Loucy (cell line): Measurements from ENCODE around the gene ATG2A.
A peak's percentile ranks its signal among the peaks of the same experiment; 100 is the strongest.

Source experiments
- H2AFZ ChIP-seq: fragments of 200-600 bp; sonication (generic); 2 replicates; pipeline ENCODE4 v1.6.0; 2016; ENCODE audit warnings: antibody characterized with exemption, mild to moderate bottlenecking, low read length, moderate library complexity
- H3F3A ChIP-seq: fragments of 200-600 bp; 2 replicates; pipeline ENCODE4 v1.6.0; 2016; ENCODE audit warnings: antibody characterized with exemption, low read depth, mild to moderate bottlenecking
- H3K27me3 ChIP-seq: fragments of 200-600 bp; sonication (generic); 2 replicates; pipeline ENCODE4 v1.6.1; 2014; ENCODE audit warnings: low read length, mild to moderate bottlenecking; ENCODE audit not compliant: insufficient read depth, poor library complexity, severe bottlenecking
- H3K36me3 ChIP-seq: fragments of 200-600 bp; sonication (generic); 2 replicates; pipeline ENCODE4 v1.6.1; 2016; ENCODE audit warnings: low read length; ENCODE audit not compliant: insufficient read depth
- H3K4me1 ChIP-seq: fragments of 200-600 bp; sonication (generic); 2 replicates; pipeline ENCODE4 v1.5.1; 2014; ENCODE audit warnings: low read length, mild to moderate bottlenecking; ENCODE audit not compliant: insufficient read depth, poor library complexity, severe bottlenecking
- H3K4me2 ChIP-seq: fragments of 200-600 bp; sonication (generic); 2 replicates; pipeline ENCODE4 v1.6.0; 2014; ENCODE audit warnings: antibody characterized with exemption, low read length, low read depth, mild to moderate bottlenecking; ENCODE audit not compliant: poor library complexity, severe bottlenecking
- H3K4me3 ChIP-seq: fragments of 200-600 bp; sonication (generic); 2 replicates; pipeline ENCODE4 v1.5.1; 2014; ENCODE audit warnings: low read length, mild to moderate bottlenecking, mixed read lengths; ENCODE audit not compliant: poor library complexity, severe bottlenecking
- H3K79me2 ChIP-seq: fragments of 200-600 bp; sonication (generic); 2 replicates; pipeline ENCODE4 v1.6.1; 2014; ENCODE audit warnings: low read length; ENCODE audit not compliant: insufficient read depth
- H3K9ac ChIP-seq: fragments of 200-600 bp; sonication (generic); 2 replicates; pipeline ENCODE4 v1.6.0; 2014; ENCODE audit warnings: mild to moderate bottlenecking, low read depth, low read length, moderate library complexity; ENCODE audit not compliant: poor library complexity, severe bottlenecking
- H3K9me2 ChIP-seq: fragments of 200-600 bp; sonication (generic); replicated peaks from 2 replicates; pipeline ENCODE4 v1.6.1; 2016; ENCODE audit warnings: low read depth, low read length, mixed read lengths
- H3K9me3 ChIP-seq: fragments of 200-600 bp; sonication (generic); 2 replicates; pipeline ENCODE4 v1.6.1; 2014; ENCODE audit warnings: mild to moderate bottlenecking, antibody characterized with exemption, low read length, low read depth; ENCODE audit not compliant: insufficient read depth
- H4K20me1 ChIP-seq: fragments of 200-600 bp; sonication (generic); 2 replicates; pipeline ENCODE4 v1.6.0; 2014; ENCODE audit warnings: antibody characterized with exemption, low read length, mild to moderate bottlenecking; ENCODE audit not compliant: insufficient read depth, poor library complexity, severe bottlenecking
- EZH2phosphoT487 ChIP-seq: fragments of 200-600 bp; IDR thresholded peaks from 2 replicates; pipeline ENCODE4 v1.6.1; 2018; ENCODE audit warnings: antibody characterized with exemption, mild to moderate bottlenecking, moderate library complexity, borderline replicate concordance
- TF ChIP-seq, protein P1 (sequence below): fragments of 200-600 bp; sonication (generic); conservative IDR thresholded peaks from 2 replicates; pipeline ENCODE4 v1.5.1; 2014; ENCODE audit warnings: mild to moderate bottlenecking, antibody characterized with exemption, low read length

ATG2A gene

DNA sequence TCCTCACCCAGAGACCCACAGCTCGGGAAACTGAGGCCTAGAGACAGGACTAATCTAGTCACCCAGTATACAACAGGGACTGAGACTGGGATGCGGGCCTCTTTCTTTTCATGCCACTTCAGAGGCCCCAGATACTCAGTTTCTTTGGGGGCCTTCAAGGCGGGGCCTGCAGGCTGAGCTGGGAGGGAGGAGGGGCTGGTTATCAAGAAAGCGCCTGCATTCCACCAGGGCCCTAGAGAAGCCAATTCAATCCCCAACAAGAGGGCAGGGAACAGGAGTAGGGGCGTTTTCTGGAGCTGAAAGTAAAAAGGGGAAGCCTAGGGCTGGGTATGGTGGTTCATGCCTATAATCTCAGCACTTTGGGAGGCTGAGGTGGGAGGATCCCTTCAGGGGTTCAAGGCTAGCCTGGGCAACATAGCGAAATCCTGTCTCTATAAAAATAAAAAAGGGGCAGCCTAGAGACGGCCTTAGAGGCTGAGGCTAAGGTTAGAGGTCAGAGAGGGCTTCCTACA lies 1.6 kb downstream of the ATG2A start:
- no peaks in the 10 kb centered on the region for H3K9me2 ChIP-seq
- H3K9ac ChIP-seq = peak overlapping the region; percentile 95
- H4K20me1 ChIP-seq = no peaks in the 10 kb centered on the region
- H3K4me3 ChIP-seq = peak overlapping the region; percentile 81
- peaks cover 19% of the 10 kb centered on the region for H3K79me2 ChIP-seq
- H3K4me2 ChIP-seq = peak overlapping the region; percentile 92
- H3K36me3 ChIP-seq = peaks cover 5% of the 10 kb centered on the region; the same call in 1 of the 2 replicates
- no peak overlapping the region for H2AFZ ChIP-seq
- H3K27me3 ChIP-seq = no peaks in the 10 kb centered on the region
- H3K9me3 ChIP-seq = no peaks in the 10 kb centered on the region
- peaks cover 18% of the 10 kb centered on the region for H3K4me1 ChIP-seq
- H3F3A ChIP-seq = no peaks in the 10 kb centered on the region
- TF ChIP-seq, protein P1, sequence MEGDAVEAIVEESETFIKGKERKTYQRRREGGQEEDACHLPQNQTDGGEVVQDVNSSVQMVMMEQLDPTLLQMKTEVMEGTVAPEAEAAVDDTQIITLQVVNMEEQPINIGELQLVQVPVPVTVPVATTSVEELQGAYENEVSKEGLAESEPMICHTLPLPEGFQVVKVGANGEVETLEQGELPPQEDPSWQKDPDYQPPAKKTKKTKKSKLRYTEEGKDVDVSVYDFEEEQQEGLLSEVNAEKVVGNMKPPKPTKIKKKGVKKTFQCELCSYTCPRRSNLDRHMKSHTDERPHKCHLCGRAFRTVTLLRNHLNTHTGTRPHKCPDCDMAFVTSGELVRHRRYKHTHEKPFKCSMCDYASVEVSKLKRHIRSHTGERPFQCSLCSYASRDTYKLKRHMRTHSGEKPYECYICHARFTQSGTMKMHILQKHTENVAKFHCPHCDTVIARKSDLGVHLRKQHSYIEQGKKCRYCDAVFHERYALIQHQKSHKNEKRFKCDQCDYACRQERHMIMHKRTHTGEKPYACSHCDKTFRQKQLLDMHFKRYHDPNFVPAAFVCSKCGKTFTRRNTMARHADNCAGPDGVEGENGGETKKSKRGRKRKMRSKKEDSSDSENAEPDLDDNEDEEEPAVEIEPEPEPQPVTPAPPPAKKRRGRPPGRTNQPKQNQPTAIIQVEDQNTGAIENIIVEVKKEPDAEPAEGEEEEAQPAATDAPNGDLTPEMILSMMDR = no peak
- no peak for TF ChIP-seq EZH2phosphoT487

DNA sequence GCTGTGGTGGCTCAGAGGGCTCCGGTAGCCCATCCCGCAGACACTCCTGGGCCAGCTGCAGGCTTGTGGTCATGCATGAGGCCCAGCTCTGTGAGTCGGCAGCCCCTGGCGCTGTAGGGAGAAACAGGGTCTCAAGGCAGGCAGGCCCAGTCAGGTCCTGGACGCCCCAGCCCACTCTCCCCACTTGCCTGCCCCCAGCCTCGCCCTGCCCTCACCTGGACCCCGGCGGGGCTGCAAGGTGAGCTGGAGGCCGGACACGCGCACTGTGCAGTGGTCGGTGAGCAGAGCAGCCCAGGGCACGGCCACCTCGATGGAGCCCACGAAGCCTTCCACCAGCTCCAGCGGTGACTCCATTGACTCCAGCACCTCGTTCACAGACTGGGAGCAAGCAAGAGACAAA lies 2.9 kb downstream of the ATG2A start:
- TF ChIP-seq, protein P1 = no peak
- no peak for TF ChIP-seq EZH2phosphoT487
- Histone ChIP-seq H3K9me2 (no peaks in the 10 kb centered on the region), H3K36me3 (peaks cover 5% of the 10 kb centered on the region; the same call in 1 of the 2 replicates), H3K27me3 (no peaks in the 10 kb centered on the region), H4K20me1 (no peaks in the 10 kb centered on the region), H3K9me3 (no peaks in the 10 kb centered on the region), H3K9ac (no peak overlapping the region), H2AFZ (no peak overlapping the region), H3K4me2 (no peak overlapping the region), H3F3A (no peaks in the 10 kb centered on the region), H3K4me1 (peaks cover 18% of the 10 kb centered on the region), H3K4me3 (no peak overlapping the region), H3K79me2 (peaks cover 19% of the 10 kb centered on the region)

DNA sequence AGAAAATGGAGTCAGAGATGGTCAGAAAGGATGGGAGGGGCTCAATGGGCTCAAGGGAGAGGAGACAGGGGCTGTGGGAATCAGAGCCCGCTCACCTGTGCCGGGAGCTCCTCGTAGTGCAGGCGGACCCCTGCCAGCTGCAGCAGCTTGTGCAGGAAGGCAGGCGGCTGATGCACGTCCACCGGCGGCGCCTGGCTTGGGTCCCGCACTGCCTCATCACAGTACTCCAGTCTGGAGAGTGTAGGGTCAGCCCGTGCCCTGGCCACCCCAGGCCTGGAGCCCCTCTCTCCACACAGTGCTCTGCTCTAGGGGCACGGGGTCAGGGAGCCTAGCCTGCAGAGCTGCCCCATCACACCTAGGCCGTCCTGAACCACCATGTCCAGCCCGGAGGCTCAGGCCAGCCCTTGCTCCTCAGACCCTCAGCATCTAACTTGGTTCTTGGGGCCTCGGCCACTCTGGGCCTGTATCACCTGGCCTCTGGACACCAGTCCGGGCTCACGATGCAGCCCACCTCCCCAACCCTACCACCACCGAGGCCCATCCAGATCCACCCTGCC lies 3.8 kb downstream of the ATG2A start:
- H3K9ac ChIP-seq = no peak overlapping the region
- no peaks in the 10 kb centered on the region for H3K9me2 ChIP-seq
- H3K27me3 ChIP-seq = no peaks in the 10 kb centered on the region
- TF ChIP-seq, protein P1 = no peak
- no peak for TF ChIP-seq EZH2phosphoT487
- H3K4me1 ChIP-seq = peaks cover 18% of the 10 kb centered on the region
- H3K4me2 ChIP-seq = no peak overlapping the region
- H3K36me3 ChIP-seq = peaks cover 5% of the 10 kb centered on the region; the same call in 1 of the 2 replicates
- H3K79me2 ChIP-seq = peaks cover 19% of the 10 kb centered on the region
- no peaks in the 10 kb centered on the region for H3F3A ChIP-seq
- no peak overlapping the region for H3K4me3 ChIP-seq
- H2AFZ ChIP-seq = no peak overlapping the region
- H3K9me3 ChIP-seq = no peaks in the 10 kb centered on the region
- no peaks in the 10 kb centered on the region for H4K20me1 ChIP-seq
